Measurements from ENCODE around the gene ATXN2. TPM values are rescaled to one million over a fixed set of nuclear protein-coding genes. Genes with fewer than 3 reads are reported as not detected.

Gene ATXN2
- total RNA-seq, 2 donors from 2014 or later: 81.0 to 109 TPM

DNA sequence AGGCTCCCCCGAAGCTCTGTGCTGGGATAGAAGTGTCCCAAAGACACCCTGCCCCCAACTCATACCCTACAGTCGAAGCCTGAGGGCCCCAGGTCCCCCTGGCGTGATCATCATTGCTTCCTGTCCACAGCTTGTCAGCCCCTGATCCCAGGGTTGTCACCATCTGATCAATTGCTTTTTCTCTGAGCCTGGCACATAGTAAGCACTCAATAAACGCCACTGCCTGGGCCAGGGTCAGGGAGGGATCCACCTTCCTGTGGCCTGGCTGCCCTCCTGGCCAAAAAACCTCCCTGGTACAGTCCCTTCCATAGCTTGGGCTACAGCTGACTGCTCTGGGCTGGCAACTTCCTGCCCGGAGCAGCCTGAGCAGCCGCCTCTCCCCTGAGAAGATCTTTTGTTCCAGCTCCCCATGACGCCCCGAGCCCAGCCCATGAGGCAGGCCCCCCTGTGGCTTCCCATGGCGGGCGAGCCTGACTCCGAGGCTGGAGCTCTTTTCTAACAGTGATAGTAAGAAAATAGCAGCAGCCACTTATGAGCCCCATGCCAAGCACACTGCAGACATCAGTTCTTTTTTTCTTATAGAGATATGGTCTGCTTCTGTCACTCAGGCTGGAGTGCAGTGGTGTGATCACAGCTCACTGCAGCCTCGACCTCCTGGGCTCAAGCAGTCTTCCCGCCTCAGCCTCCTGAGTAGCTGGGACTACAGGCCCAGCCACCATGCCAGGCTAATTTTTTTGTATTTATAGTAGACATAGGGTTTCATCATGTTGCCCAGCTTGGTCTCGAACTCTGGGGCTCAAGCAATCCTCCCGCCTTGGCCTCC lies 186.9 kb downstream of the ATXN2 start:
- Histone ChIP-seq H3K27ac (peak overlapping the region; percentile 28 to 43), H3K27me3 (replicated peaks; ENCODE audit: insufficient read depth) (no peaks in the 10 kb centered on the region), H3K4me1 (ENCODE audit: control insufficient read depth in 1 of 2, low read depth in 2 of 2) (peaks cover 32 to 68% of the 10 kb centered on the region in 2 donors), H3K4me3 (no peak overlapping the region), H3K36me3 (no peaks in the 10 kb centered on the region), H3K9me3 (no peaks in the 10 kb centered on the region)
- TF ChIP-seq, protein P1, sequence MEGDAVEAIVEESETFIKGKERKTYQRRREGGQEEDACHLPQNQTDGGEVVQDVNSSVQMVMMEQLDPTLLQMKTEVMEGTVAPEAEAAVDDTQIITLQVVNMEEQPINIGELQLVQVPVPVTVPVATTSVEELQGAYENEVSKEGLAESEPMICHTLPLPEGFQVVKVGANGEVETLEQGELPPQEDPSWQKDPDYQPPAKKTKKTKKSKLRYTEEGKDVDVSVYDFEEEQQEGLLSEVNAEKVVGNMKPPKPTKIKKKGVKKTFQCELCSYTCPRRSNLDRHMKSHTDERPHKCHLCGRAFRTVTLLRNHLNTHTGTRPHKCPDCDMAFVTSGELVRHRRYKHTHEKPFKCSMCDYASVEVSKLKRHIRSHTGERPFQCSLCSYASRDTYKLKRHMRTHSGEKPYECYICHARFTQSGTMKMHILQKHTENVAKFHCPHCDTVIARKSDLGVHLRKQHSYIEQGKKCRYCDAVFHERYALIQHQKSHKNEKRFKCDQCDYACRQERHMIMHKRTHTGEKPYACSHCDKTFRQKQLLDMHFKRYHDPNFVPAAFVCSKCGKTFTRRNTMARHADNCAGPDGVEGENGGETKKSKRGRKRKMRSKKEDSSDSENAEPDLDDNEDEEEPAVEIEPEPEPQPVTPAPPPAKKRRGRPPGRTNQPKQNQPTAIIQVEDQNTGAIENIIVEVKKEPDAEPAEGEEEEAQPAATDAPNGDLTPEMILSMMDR (IDR thresholded peaks at IDR 0.05): no peak
- no peak for DNase-seq (ENCODE audit: low spot score)
- ATAC-seq (ENCODE audit: insufficient number of reproducible peaks, low FRiP score, low read depth): no peak

DNA sequence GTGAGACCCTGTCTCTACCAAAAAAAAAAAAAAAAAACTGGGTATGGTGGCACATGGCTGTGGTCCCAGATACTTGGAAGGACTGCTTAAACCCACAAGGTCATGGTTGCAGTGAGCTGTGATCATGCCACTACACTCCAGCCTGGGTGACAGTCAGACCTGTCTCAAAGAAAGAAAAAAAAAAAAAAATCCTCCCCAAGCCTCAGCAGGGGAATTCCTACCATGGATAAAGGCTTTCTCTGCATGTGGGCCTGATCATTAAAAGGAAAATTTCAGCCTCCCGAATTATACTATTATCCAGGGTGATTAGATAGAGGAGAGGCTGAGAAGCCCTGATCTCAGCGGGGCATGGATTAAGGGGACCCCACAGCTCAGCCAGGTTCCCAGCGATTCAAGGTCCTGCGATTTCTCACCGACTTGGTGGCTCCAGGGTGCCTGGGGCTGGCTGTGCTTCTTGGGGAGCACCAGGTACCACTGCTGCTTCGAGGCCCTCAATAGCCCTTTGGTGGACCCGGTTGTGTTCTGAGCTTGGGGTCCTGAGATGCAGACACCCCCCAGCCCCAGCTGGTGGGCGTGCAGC lies 187.8 kb downstream of the ATXN2 start:
- Histone ChIP-seq H3K27me3 (replicated peaks; ENCODE audit: insufficient read depth) (no peaks in the 10 kb centered on the region), H3K9me3 (no peaks in the 10 kb centered on the region), H3K27ac (peak overlapping the region; percentile 28 to 66), H3K4me1 (ENCODE audit: control insufficient read depth in 1 of 2, low read depth in 2 of 2) (peaks cover 37 to 77% of the 10 kb centered on the region in 2 donors), H3K4me3 (no peak overlapping the region), H3K36me3 (no peaks in the 10 kb centered on the region)
- TF ChIP-seq, protein P1 (IDR thresholded peaks at IDR 0.05): no peak
- ATAC-seq (ENCODE audit: insufficient number of reproducible peaks, low FRiP score, low read depth): no peak
- no peak for DNase-seq (ENCODE audit: low spot score)

DNA sequence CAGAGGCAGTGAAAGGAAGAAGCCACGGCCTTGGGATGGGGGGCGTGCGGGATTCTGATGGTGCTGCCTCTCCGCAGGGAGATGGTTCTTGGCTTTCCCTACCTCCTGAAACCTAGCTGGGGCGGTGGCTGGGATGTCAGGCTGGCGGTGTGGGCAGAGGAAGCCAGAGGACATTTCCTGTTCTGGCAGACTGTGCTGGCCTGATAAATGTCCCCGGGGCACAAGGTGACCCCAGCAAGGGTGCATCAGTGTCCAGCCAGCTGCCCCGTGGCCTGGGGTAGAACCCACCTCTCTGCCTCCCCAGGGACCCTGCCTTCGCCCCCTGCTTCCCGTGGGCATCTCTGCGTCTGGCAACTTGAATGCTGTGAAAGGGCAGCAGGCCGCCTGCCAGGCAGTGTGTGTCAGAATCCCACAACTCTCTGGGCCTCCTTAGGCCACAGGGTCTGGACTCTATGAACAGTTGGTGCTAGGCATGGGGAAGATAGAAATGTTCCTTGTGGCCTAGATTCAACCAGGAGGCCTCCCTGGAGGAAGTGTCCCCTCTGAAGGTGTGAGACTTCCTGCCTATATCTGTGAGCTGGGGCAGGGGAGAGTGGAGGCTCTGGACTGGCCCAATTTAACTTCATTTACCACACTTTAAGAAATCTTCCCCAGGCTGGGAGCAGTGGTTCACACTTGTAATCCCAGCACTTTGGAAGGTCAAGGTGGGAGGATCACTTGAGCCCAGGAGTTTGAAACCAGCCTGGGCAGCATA lies 188.5 kb downstream of the ATXN2 start:
- peaks cover 37 to 79% of the 10 kb centered on the region in 2 donors for H3K4me1 ChIP-seq (ENCODE audit: control insufficient read depth in 1 of 2, low read depth in 2 of 2)
- H3K9me3 ChIP-seq: no peaks in the 10 kb centered on the region
- peak overlapping the region; percentile 54 for H3K4me3 ChIP-seq
- peak overlapping the region; percentile 66 to 80 for H3K27ac ChIP-seq
- ATAC-seq (ENCODE audit: insufficient number of reproducible peaks, low FRiP score, low read depth) (no peak), DNase-seq (ENCODE audit: low spot score) (no peak)
- TF ChIP-seq, protein P1 (IDR thresholded peaks at IDR 0.05): no peak
- H3K27me3 ChIP-seq (replicated peaks; ENCODE audit: insufficient read depth): no peaks in the 10 kb centered on the region
- H3K36me3 ChIP-seq: no peaks in the 10 kb centered on the region

DNA sequence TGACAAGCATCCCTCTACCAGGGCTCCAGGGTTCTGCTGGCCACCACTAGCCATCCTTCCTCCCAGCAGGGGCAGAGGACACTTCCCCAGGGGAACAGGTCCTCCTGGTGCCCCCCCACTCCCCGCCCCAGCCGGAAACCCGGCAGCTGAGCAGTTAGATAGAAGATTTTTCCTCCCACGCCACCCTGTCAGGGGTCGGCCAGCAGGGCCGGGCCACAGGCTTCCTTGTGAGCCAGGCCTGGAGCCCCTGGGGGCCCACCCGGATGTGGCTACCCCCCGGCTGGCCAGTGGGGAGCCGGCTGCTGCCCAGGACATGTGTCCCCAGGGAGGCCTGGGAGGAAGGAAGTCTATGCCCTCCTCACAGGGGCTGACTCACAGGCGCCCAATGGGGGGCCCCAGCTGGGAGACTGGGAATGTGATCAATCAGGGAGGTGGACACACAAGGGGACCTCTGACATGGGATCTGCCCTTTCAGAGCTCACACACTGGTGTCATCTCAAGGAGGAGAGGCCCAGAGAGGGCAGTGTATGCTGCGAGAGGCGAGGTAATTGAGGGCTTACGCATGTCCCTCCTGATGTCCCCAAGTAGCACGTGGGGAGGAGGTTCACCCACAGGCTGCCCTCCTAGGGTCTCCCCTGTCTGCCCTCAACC lies 189.2 kb downstream of the ATXN2 start:
- H3K4me1 ChIP-seq (ENCODE audit: control insufficient read depth in 1 of 2, low read depth in 2 of 2): peaks cover 37 to 82% of the 10 kb centered on the region in 2 donors
- TF ChIP-seq, protein P1 (IDR thresholded peaks at IDR 0.05): no peak
- H3K4me3 ChIP-seq: peak overlapping the region; percentile 54
- DNase-seq (ENCODE audit: low spot score) (peak; percentile 13), ATAC-seq (ENCODE audit: insufficient number of reproducible peaks, low FRiP score, low read depth) (no peak)
- H3K9me3 ChIP-seq: no peaks in the 10 kb centered on the region
- no peaks in the 10 kb centered on the region for H3K27me3 ChIP-seq (replicated peaks; ENCODE audit: insufficient read depth)
- peak overlapping the region; percentile 66 to 80 for H3K27ac ChIP-seq
- H3K36me3 ChIP-seq: no peaks in the 10 kb centered on the region

Data from thoracic aorta (tissue), 2 donors.